HepG2 (cell line): Measurements from ENCODE around the gene FGF19. TPM values are rescaled to one million over a fixed set of nuclear protein-coding genes. Genes with fewer than 3 reads are reported as not detected.

Source experiments
- CREBL2 ChIP-seq: sonication (generic); formaldehyde crosslinking; IDR thresholded peaks from 2 replicates; pipeline ENCODE4 v1.8.1; 2023; ENCODE audit warnings: missing genetic modification reagents, mild to moderate bottlenecking, borderline replicate concordance
- FOXP4 ChIP-seq: sonication (generic); formaldehyde crosslinking; IDR thresholded peaks from 2 replicates; pipeline ENCODE4 v1.4.0; 2020; ENCODE audit warnings: missing genetic modification reagents
- HMGA1 ChIP-seq: sonication (generic); formaldehyde crosslinking; conservative IDR thresholded peaks from 2 replicates; pipeline ENCODE4 v1.4.0; 2020; ENCODE audit warnings: missing genetic modification reagents
- HMGXB4 ChIP-seq, 2 experiments: sonication (generic) in 1 of 2; formaldehyde crosslinking in 1 of 2; IDR thresholded peaks; 2 replicates each; pipeline versions ENCODE4 v1.4.0 to v1.6.1; 2018 to 2020; ENCODE audit warnings: missing genetic modification reagents in 2 of 2, borderline replicate concordance in 1 of 2, low read depth in 1 of 2, mild to moderate bottlenecking in 1 of 2, missing biosample characterization in 1 of 2
- PAX8 ChIP-seq: sonication (generic); formaldehyde crosslinking; IDR thresholded peaks from 2 replicates; pipeline ENCODE4 v1.8.0; 2022; ENCODE audit warnings: mild to moderate bottlenecking, missing genetic modification reagents, borderline replicate concordance
- PITX1 ChIP-seq: sonication (generic); formaldehyde crosslinking; IDR thresholded peaks from 2 replicates; pipeline ENCODE4 v1.5.1; 2020; ENCODE audit warnings: mild to moderate bottlenecking, missing genetic modification reagents
- SAP130 ChIP-seq: IDR thresholded peaks from 2 replicates; pipeline ENCODE4 v1.6.1; 2016; ENCODE audit warnings: low read depth
- ZNF407 ChIP-seq: sonication (generic); formaldehyde crosslinking; IDR thresholded peaks from one replicate; pipeline ENCODE4 v1.5.1; 2020; ENCODE audit warnings: mild to moderate bottlenecking, missing genetic modification reagents; ENCODE audit errors: not compliant biosample characterization
- ZNF512B ChIP-seq: sonication (generic); formaldehyde crosslinking; IDR thresholded peaks from 2 replicates; pipeline ENCODE4 v1.5.1; 2020; ENCODE audit warnings: missing genetic modification reagents, mild to moderate bottlenecking, borderline replicate concordance
- ZNF552 ChIP-seq: sonication (generic); formaldehyde crosslinking; IDR thresholded peaks from 2 replicates; pipeline ENCODE4 v1.9.0; 2022; ENCODE audit warnings: missing genetic modification reagents, mild to moderate bottlenecking, borderline replicate concordance
- ZNF614 ChIP-seq: IDR thresholded peaks from 2 replicates; pipeline ENCODE4 v1.6.1; 2018; ENCODE audit warnings: missing biosample characterization, missing genetic modification reagents, inconsistent platforms, borderline replicate concordance
- polyA plus RNA-seq, 8 experiments: library from polyadenylated mRNA; depleted of rRNA in 3 of 8; stranded (reverse) in 7 of 8; unstranded in 1 of 8; fragments of >200 nt; fragmentation: Illumina TruSeq in 4 of 8; extraction: Trizol in 4 of 8; gene quantifications; 2 replicates each; pipeline versions ENCODE4 v1.2.1 to v1.2.3, GENCODE V29; 2011 to 2016; ENCODE audit warnings: low read depth in 4 of 8, missing spikeins in 1 of 8, mixed read lengths in 1 of 8; ENCODE audit not compliant: insufficient read depth in 1 of 8
- total RNA-seq, 5 experiments: library from RNA; depleted of rRNA; stranded (reverse); fragments of >200 nt; fragmentation: Illumina TruSeq; extraction: Trizol; gene quantifications; 2 replicates each; pipeline ENCODE4 v1.2.3, GENCODE V29; 2016; ENCODE audit warnings: low read depth in 1 of 5

Gene FGF19
- total and polyA plus RNA-seq, 2 of the 13 experiments (the other 11 are each of a cell fraction or from before 2014, with no cell fraction given): 0.07 TPM; not detected in 1

GRCh38 chr11:69705901-69706787 is 2.3 kb upstream of the FGF19 start (continued):
- TF ChIP-seq FOXP4 (CRISPR knock-in tag): peak; percentile 56
- TF ChIP-seq ZNF552: no peak
- TF ChIP-seq PITX1 (CRISPR knock-in tag): peak; percentile 90
- no peak; the same call in 1 of the 2 replicates for TF ChIP-seq ZNF614 (CRISPR knock-in tag)
- 0 out of 4 replicates have a peak, but pooled peaks of 1 of the 2 experiments have one; percentile 35 for TF ChIP-seq HMGXB4 (CRISPR knock-in tag; IDR thresholded peaks at IDR 0.05; ENCODE audit: borderline replicate concordance in 1 of 2, low read depth in 1 of 2)
- peak; percentile 49 for TF ChIP-seq SAP130 (CRISPR knock-in tag)
- TF ChIP-seq CREBL2 (CRISPR knock-in tag): no peak
- no peak for TF ChIP-seq PAX8
- TF ChIP-seq ZNF407 (CRISPR knock-in tag): peak; percentile 13
- TF ChIP-seq HMGA1 (CRISPR knock-in tag): no peak
- no peak for TF ChIP-seq ZNF512B (CRISPR knock-in tag)
